SK-N-SH treated with all-trans-retinoic acid at 6 μM for 48 hours (cell line): Measurements from ENCODE around the gene SLC12A9.

Source experiments
- RARB ChIP-seq: fragments of 250-450 bp; sonication (Bioruptor Pico); IDR thresholded peaks from 2 replicates; pipeline ENCODE4 v1.8.0; 2021; ENCODE audit warnings: mild to moderate bottlenecking, moderate library complexity
- ZFP3 ChIP-seq: fragments of 250-450 bp; sonication (Bioruptor Pico); IDR thresholded peaks from 2 replicates; pipeline ENCODE4 v1.5.0; 2020; ENCODE audit warnings: mild to moderate bottlenecking, moderate library complexity
- ZFP30 ChIP-seq: fragments of 450-650 bp; formaldehyde crosslinking; IDR thresholded peaks from 2 replicates; pipeline ENCODE4 v1.5.0; 2022; ENCODE audit warnings: mild to moderate bottlenecking, moderate library complexity
- TF ChIP-seq, protein P1 (sequence below): fragments of 250-450 bp; sonication (Bioruptor Pico); IDR thresholded peaks from 2 replicates; pipeline ENCODE4 v1.8.0; 2020; ENCODE audit warnings: mild to moderate bottlenecking, moderate library complexity, borderline replicate concordance

DNA sequence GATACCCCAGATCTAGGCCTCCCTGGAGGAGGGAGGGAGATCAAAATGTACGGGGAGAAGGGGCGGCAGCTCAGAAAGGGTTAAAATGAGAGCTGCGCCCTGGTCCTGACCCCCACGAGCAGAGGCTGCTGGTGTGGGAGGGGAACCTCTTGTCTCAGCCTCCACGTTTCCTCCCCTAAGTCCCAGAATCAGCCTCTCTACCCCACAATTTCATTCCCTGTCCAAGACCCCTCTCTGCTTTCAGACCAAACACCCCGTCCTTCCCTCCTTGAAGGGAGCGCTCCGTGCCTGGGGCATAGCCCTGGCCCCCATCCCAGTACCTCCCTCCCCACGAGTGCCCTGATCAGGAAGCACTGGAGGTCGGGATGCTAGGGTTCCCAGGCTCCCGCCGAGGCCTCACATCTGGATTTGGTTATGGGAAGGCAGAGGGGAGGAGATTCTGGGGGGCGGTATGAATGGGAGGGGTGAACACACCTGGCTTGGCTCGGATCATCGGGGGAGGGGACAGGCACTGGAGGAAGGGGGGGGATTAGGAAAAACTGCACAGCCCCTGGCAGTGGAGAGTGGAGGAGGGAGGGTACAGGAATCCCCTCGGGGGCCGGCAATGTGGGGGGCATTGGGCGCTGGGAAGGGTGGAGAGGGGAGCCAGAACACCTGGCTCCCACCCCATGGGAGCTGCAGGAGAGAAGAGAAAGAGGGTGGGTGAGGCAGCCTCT lies 27.9 kb upstream of the SLC12A9 start:
- TF ChIP-seq, protein P1, sequence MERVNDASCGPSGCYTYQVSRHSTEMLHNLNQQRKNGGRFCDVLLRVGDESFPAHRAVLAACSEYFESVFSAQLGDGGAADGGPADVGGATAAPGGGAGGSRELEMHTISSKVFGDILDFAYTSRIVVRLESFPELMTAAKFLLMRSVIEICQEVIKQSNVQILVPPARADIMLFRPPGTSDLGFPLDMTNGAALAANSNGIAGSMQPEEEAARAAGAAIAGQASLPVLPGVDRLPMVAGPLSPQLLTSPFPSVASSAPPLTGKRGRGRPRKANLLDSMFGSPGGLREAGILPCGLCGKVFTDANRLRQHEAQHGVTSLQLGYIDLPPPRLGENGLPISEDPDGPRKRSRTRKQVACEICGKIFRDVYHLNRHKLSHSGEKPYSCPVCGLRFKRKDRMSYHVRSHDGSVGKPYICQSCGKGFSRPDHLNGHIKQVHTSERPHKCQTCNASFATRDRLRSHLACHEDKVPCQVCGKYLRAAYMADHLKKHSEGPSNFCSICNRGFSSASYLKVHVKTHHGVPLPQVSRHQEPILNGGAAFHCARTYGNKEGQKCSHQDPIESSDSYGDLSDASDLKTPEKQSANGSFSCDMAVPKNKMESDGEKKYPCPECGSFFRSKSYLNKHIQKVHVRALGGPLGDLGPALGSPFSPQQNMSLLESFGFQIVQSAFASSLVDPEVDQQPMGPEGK (CRISPR knock-in tag), result no peak
- TF ChIP-seq ZFP3 (CRISPR knock-in tag) (no peak), ZFP30 (no peak), RARB (CRISPR knock-in tag) (no peak)
